ENCODE results near the gene CDK8. TPM values are rescaled to one million over a fixed set of nuclear protein-coding genes. Genes with fewer than 3 reads are reported as not detected.

The CDK8 gene
- total RNA-seq (1 to 10 TPM; 6.2 to 9.3 (median 8.6) TPM), polyA plus RNA-seq (10 to 100 TPM in 2 of 3 donors, 1 to 10 TPM in 1; 7.2 to 14.5 (median 11.4) TPM)
- long read RNA-seq, donor 1, partial matches to known transcripts: 0 of 4 reads
- long read RNA-seq, donor 1, other reads (novel, unspliced or antisense): 2 of 4 reads
- long read RNA-seq, donor 2, transcript CDK8-201 (13 exons, 3,055 nt): major isoform, 5 of 15 reads
- long read RNA-seq, donor 2, partial matches to known transcripts: 0 of 15 reads
- long read RNA-seq, donor 2, other reads (novel, unspliced or antisense): 9 of 15 reads

DNA sequence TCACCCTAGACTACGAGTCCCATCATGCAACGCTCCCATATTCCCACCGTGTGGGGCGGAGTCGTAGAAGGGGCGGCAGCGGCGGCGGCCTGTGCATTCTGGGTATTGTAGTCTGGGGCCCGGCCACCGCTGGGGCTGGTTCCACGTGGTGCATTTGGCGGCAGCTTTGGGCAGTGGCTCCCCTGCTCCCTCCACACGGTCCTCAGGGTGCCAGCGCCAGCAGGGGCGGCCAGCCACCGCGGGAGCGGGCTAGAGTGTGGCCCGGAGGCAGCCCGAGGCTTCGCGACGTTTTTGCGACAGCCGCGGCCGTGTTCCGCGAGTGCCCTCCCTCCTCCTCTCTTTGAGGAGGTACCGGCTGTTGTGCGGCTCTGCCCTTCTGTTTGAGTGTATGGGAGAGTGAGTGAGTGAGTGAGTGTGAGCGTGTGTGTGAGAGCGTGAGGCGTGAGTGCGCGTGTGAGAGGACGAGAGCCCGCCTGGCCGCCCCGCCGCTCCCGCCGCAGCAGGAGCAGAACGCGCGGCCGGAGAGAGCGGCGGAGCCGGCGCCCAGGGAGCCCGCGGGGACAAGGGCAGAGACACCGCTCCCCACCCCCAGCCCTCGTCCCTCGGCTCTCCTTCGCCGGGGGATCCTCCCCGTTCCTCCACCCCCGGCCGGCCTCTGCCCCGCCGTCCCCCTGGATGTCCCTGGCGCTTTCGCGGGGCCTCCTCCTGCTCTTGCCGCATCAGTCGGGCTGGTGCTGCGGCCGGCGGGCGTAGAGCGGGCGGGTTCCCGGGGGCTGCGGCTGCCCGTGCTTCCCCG, at the start of gene CDK8:
TSS of gene CDK8 (plus strand) at position 343 of the 796 bp plus-strand sequence. CDS start 513 bp downstream, outside the sequence.
- ATAC-seq (peak; percentile 91 to 94 (median 93)), DNase-seq (peak; percentile 94 to 97)
- no peaks in the 10 kb centered on the region for H3K27me3 ChIP-seq (ENCODE audit: insufficient read depth in 3 of 3, low read length in 2 of 3)
- peaks cover 7% of the 10 kb centered on the region for H3K4me1 ChIP-seq
- intact Hi-C loops (cut with DNase I): loop anchor here in 1 of 2 donors (1.0 to 2.0 kb wide), 2 partner anchors 33 to 67 kb away; no protein-coding TSS in a partner anchor
- TF ChIP-seq, protein P1, sequence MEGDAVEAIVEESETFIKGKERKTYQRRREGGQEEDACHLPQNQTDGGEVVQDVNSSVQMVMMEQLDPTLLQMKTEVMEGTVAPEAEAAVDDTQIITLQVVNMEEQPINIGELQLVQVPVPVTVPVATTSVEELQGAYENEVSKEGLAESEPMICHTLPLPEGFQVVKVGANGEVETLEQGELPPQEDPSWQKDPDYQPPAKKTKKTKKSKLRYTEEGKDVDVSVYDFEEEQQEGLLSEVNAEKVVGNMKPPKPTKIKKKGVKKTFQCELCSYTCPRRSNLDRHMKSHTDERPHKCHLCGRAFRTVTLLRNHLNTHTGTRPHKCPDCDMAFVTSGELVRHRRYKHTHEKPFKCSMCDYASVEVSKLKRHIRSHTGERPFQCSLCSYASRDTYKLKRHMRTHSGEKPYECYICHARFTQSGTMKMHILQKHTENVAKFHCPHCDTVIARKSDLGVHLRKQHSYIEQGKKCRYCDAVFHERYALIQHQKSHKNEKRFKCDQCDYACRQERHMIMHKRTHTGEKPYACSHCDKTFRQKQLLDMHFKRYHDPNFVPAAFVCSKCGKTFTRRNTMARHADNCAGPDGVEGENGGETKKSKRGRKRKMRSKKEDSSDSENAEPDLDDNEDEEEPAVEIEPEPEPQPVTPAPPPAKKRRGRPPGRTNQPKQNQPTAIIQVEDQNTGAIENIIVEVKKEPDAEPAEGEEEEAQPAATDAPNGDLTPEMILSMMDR (IDR thresholded peaks at IDR 0.05): no peak
- 0 to 1% (median 0%) methylated on average over 36 to 79 of the region's 79 CpGs for WGBS, 3 donors
- no peaks in the 10 kb centered on the region for H3K36me3 ChIP-seq (ENCODE audit: insufficient read depth in 1 of 2, low read depth in 1 of 2)
- no peaks in the 10 kb centered on the region for H3K9me3 ChIP-seq
- H3K4me3 ChIP-seq: peak within 1 kb of the TSS; percentile 96
- peak within 1 kb of the TSS; percentile 93 for H3K27ac ChIP-seq

DNA sequence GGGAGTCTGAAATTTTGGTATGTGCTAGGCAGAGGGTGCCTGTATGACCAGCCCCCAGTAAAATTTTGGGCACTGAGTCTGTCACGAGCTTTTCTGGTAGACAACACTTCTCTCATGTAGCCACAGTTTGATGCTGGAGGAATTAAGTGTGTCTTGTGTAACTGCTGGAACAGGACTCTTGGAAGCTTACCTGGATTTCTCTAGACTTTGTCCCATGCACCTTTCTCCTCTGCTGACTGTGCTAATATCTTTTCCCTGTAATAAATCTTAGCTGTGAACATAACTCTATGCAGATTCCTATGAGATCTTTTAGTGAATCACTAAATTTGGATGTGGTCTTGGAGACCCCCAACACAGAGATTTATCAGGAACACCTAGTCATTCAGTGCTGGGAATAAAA, 45.6 kb upstream of the CDK8 start:
- intact Hi-C loops (cut with DNase I): no loop called here
- Histone ChIP-seq H3K27ac (no peak overlapping the region), H3K4me3 (no peak overlapping the region), H3K36me3 (ENCODE audit: insufficient read depth in 1 of 2, low read depth in 1 of 2) (peaks cover 10 to 77% of the 10 kb centered on the region in 2 donors), H3K4me1 (no peaks in the 10 kb centered on the region), H3K27me3 (ENCODE audit: insufficient read depth in 3 of 3, low read length in 2 of 3) (no peaks in the 10 kb centered on the region), H3K9me3 (no peaks in the 10 kb centered on the region)
- DNase-seq: no peak
- TF ChIP-seq, protein P1 (IDR thresholded peaks at IDR 0.05): no peak
- ATAC-seq: no peak
- 92 to 100% (median 98%) methylated on average over 1 of the region's 1 CpG for WGBS, 3 donors

DNA sequence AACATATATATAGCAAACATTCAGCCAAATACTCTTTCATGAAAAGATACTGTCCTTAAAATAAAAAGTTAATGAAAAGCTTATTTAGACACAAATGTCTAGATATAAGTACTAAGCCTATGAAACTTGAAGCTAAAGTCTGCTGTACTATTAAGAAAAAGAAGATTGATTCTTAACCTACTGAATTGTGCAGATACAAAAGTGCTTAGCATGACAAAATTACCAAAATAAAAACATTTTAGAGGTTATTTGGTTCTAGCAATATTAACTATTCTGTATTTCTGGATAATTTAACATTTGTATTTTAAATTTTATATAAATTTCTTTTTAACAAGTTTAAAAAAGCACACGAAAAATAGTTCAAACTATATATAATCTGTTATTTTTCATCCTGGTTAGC, 40.6 kb upstream of the CDK8 start:
- no peak overlapping the region for H3K27ac ChIP-seq
- TF ChIP-seq, protein P1 (IDR thresholded peaks at IDR 0.05): no peak
- DNase-seq: no peak
- no peaks in the 10 kb centered on the region for H3K9me3 ChIP-seq
- no peak overlapping the region for H3K4me3 ChIP-seq
- H3K4me1 ChIP-seq: no peaks in the 10 kb centered on the region
- 88 to 97% (median 93%) methylated on average over 1 of the region's 1 CpG for WGBS, 3 donors
- no peak for ATAC-seq
- H3K27me3 ChIP-seq (ENCODE audit: insufficient read depth in 3 of 3, low read length in 2 of 3): no peaks in the 10 kb centered on the region
- intact Hi-C loops (cut with DNase I): no loop called here
- H3K36me3 ChIP-seq (ENCODE audit: insufficient read depth in 1 of 2, low read depth in 1 of 2): peaks cover 15 to 98% of the 10 kb centered on the region in 2 donors

DNA sequence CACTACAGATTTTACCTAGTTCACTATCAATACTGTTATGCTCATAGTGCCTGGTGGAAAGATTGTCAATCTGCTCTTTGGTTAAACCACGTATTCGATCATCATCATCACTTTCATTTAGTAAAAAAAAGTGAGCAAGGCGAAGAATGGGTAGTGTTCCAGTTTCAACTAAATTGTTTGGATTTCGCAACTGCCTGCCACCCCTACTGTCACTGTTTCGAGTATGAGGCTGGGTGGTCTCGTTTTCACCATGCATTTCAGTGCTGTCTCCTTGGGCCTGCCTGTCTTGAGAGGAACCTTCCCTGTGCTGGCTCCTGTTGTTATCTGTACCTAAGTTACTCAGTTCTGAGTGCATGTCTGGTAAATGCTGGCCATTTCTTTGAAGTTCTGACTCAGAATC, 39.9 kb upstream of the CDK8 start:
- Histone ChIP-seq H3K4me1 (peaks cover 2% of the 10 kb centered on the region), H3K27ac (no peak overlapping the region), H3K4me3 (no peak overlapping the region), H3K9me3 (no peaks in the 10 kb centered on the region), H3K27me3 (ENCODE audit: insufficient read depth in 3 of 3, low read length in 2 of 3) (no peaks in the 10 kb centered on the region), H3K36me3 (ENCODE audit: insufficient read depth in 1 of 2, low read depth in 1 of 2) (peaks cover 15 to 98% of the 10 kb centered on the region in 2 donors)
- 92 to 97% (median 92%) methylated on average over 6 of the region's 6 CpGs for WGBS, 3 donors
- TF ChIP-seq, protein P1 (IDR thresholded peaks at IDR 0.05): no peak
- no peak for ATAC-seq
- DNase-seq: no peak
- intact Hi-C loops (cut with DNase I): no loop called here
